PFSK-1 (cell line): ENCODE results near the gene PHKG2.

ENCODE experiments used
- POLR2AphosphoS5 ChIP-seq: IDR thresholded peaks from 2 replicates; pipeline ENCODE4 v1.6.1; 2012; ENCODE audit warnings: low read depth, mild to moderate bottlenecking, control low read depth, low read length, moderate library complexity
- SIN3A ChIP-seq: IDR thresholded peaks from 2 replicates; pipeline ENCODE4 v1.6.1; 2012; ENCODE audit warnings: mild to moderate bottlenecking, low read length, moderate library complexity, borderline replicate concordance; ENCODE audit not compliant: insufficient read depth
- TF ChIP-seq, protein P1 (sequence below), 2 experiments: IDR thresholded peaks; 2 replicates each; pipeline versions ENCODE4 v1.6.1 to v1.8.0; 2011 to 2012; ENCODE audit warnings: low read depth in 2 of 2, low read length in 2 of 2, control low read depth in 1 of 2, inconsistent platforms in 1 of 2, mild to moderate bottlenecking in 1 of 2, moderate library complexity in 1 of 2; ENCODE audit not compliant: insufficient read depth in 1 of 2

- no peak for TF ChIP-seq POLR2AphosphoS5
- TF ChIP-seq SIN3A: no peak
- TF ChIP-seq, protein P1, sequence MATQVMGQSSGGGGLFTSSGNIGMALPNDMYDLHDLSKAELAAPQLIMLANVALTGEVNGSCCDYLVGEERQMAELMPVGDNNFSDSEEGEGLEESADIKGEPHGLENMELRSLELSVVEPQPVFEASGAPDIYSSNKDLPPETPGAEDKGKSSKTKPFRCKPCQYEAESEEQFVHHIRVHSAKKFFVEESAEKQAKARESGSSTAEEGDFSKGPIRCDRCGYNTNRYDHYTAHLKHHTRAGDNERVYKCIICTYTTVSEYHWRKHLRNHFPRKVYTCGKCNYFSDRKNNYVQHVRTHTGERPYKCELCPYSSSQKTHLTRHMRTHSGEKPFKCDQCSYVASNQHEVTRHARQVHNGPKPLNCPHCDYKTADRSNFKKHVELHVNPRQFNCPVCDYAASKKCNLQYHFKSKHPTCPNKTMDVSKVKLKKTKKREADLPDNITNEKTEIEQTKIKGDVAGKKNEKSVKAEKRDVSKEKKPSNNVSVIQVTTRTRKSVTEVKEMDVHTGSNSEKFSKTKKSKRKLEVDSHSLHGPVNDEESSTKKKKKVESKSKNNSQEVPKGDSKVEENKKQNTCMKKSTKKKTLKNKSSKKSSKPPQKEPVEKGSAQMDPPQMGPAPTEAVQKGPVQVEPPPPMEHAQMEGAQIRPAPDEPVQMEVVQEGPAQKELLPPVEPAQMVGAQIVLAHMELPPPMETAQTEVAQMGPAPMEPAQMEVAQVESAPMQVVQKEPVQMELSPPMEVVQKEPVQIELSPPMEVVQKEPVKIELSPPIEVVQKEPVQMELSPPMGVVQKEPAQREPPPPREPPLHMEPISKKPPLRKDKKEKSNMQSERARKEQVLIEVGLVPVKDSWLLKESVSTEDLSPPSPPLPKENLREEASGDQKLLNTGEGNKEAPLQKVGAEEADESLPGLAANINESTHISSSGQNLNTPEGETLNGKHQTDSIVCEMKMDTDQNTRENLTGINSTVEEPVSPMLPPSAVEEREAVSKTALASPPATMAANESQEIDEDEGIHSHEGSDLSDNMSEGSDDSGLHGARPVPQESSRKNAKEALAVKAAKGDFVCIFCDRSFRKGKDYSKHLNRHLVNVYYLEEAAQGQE (IDR thresholded peaks at IDR 0.05; ENCODE audit: insufficient read depth in 1 of 2, low read depth in 2 of 2, low read length in 2 of 2): no peak
Measured at GRCh38 chr16:30741461-30741914, 6.7 kb upstream of the PHKG2 start.
